ENCODE results near the gene L1CAM.

- TF ChIP-seq CTCF (IDR thresholded peaks at IDR 0.05) (no peak), POLR2AphosphoS5 (IDR thresholded peaks at IDR 0.05) (no peak), POLR2A (IDR thresholded peaks at IDR 0.05) (no peak)
Measured at GRCh38 chrX:153819384-153820040, 66.5 kb downstream of the L1CAM start.
